ENCODE data around the gene BMPER.

DNA sequence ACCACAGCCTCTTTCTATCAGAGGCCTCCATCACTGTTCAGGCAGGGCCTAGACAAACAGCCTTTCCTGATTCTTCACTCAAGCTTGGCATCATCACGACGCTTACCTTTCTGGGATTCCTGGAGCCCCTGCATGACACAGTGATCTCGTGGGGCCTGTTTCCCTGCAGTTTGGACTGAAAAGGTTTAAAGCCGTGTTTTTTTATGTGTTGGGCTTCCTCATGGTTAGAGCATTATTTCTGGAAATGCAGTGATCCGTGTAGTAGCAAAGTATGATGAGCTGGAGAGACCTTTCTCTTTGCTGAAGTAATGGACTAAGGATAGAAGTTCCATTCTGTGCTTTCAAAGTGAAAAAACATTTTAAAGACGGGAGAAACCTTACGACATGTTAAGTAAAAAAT lies 169.1 kb downstream of the BMPER start:
- TF ChIP-seq, protein P1, sequence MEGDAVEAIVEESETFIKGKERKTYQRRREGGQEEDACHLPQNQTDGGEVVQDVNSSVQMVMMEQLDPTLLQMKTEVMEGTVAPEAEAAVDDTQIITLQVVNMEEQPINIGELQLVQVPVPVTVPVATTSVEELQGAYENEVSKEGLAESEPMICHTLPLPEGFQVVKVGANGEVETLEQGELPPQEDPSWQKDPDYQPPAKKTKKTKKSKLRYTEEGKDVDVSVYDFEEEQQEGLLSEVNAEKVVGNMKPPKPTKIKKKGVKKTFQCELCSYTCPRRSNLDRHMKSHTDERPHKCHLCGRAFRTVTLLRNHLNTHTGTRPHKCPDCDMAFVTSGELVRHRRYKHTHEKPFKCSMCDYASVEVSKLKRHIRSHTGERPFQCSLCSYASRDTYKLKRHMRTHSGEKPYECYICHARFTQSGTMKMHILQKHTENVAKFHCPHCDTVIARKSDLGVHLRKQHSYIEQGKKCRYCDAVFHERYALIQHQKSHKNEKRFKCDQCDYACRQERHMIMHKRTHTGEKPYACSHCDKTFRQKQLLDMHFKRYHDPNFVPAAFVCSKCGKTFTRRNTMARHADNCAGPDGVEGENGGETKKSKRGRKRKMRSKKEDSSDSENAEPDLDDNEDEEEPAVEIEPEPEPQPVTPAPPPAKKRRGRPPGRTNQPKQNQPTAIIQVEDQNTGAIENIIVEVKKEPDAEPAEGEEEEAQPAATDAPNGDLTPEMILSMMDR (IDR thresholded peaks at IDR 0.05) = no peak
- no peak for TF ChIP-seq POLR2A (IDR thresholded peaks at IDR 0.05)
- no peak for TF ChIP-seq POLR2AphosphoS5 (IDR thresholded peaks at IDR 0.05)
- TF ChIP-seq EP300 (IDR thresholded peaks at IDR 0.05) = no peak

Measured in upper lobe of left lung (tissue), 4 donors.